GM12875 (cell line): ENCODE measurements around the gene CBR1.
A peak's percentile ranks its signal among the peaks of the same experiment; 100 is the strongest.

ENCODE experiments used
- H3K4me3 ChIP-seq: one replicate; pipeline ENCODE4 v1.5.1; 2011; ENCODE audit warnings: low read depth, low read length, control low read depth
- CTCF ChIP-seq: IDR thresholded peaks from 2 replicates; pipeline ENCODE4 v1.5.1; 2011; ENCODE audit warnings: low read depth, mild to moderate bottlenecking, control low read depth, inconsistent platforms, low read length, moderate library complexity, borderline replicate concordance; ENCODE audit not compliant: insufficient read depth

CBR1 gene

DNA sequence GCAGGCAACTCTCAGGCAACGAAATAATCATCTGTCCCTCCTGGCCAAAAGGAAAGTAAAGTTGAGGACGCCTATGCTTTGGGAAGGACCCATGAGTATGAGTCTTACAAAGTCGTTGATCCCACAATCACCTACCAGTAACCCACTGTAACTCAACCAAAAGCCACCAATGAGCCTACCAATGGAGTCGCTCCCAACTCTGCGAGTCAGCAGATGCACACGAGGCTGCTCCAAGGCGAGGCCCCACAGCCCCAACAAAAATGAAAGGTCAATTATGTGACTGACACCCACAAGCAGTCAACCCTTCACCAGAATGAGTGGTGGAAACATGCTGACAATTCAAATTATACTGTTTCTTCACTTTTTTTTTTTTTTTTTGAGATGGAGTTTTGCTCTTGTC lies 21.5 kb upstream of the CBR1 start:
- no peak overlapping the region for H3K4me3 ChIP-seq
- no peak for TF ChIP-seq CTCF

DNA sequence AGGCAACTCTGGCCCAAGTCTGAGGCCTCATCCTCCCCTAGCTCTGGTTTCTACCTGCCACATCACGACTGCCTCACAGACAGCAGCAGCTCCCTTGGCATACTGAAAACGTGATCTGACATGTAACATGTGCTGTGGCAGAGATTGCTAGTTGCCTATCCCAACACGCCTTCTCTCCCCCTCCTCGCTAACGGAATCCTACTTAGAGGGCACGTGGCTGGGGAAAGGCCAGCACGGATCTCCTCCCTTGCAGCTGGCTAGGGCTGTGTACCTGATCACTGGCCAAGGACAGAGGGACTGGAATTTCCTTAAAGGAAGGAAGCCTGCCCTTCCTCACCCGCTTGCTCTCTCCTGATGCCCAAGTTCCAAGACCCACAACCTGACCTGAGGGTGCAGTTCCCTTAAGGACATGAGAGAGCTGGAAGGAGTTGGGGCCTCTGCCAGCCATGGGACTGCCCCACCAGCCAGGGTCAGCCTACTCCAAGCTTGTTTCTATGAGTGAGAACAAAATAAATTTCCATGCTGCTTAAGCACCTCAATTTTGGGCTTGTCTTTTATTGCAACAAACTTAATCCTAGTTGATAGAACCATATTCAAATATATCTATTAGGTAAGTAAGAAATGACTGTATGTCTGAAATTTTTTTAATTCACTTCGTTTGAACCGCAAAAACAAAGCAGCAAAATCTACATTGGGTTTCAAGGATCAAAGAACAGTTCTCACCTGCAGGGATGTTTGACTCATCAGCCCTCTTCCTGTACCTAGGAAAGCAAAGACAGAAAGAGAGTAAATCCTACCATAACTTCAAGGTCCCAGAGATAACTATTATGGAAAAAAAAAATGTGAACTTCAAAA lies 16.7 kb upstream of the CBR1 start:
- H3K4me3 ChIP-seq: no peak overlapping the region
- TF ChIP-seq CTCF: no peak

- TF ChIP-seq CTCF: no peak
Measured at GRCh38 chr21:36053715-36054062, 16.1 kb upstream of the CBR1 start.

DNA sequence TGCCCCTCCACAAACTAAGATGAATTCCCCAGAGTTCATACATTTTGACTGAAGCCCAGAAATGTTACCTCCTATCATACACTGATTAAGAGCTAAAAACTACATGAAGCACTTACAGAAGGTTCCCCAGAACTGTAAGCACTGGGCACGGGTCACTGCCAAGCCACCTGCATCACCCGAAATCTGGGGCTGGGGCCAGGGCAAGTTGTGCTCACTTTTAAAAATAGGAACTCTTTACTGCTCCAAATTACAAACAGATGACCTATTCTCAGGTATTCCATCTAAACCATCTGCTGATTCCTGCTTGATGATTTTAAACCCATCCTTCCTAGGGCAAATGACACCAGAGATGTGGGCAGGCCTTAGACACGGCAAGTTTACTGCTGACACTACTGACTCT lies 14.3 kb upstream of the CBR1 start:
- no peak for TF ChIP-seq CTCF

More at GRCh38 chr21:36053715-36054062, 16.1 kb upstream of the CBR1 start:
- no peak overlapping the region for H3K4me3 ChIP-seq

DNA sequence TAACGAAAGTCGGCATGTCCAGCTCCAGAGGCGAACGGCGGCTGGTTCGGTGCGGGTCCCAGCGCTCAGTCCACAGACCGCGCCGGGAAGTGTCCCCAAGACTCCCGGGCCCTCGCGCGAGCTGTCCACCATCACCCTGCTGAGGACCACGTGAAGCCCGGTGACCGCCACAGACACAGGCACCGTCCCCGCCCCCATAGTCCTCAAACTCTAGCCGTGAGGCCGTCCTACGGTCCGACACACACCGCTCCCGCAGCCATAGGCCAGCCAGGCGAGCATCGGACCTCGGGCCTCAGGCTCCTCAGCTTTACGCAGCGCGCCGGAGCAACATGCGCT lies 10.0 kb upstream of the CBR1 start:
- no peak for TF ChIP-seq CTCF
- peak overlapping the region; percentile 81 for H3K4me3 ChIP-seq

More for the DNA sequence above, 14.3 kb upstream of the CBR1 start:
- no peak overlapping the region for H3K4me3 ChIP-seq

- H3K4me3 ChIP-seq: peak within 1 kb of the TSS; percentile 81
- no peak for TF ChIP-seq CTCF
Measured at GRCh38 chr21:36060159-36060921, 9.5 kb upstream of the CBR1 start, which contains the start of gene SETD4. Gene SETD4, minus strand, starts transcription at chr21:36060526. Its CDS starts 1,638 bp downstream, at chr21:36058888.
